ENCODE results near the gene OR2V1. TPM values are rescaled to one million over a fixed set of nuclear protein-coding genes. Genes with fewer than 3 reads are reported as not detected.

The OR2V1 gene
- total RNA-seq, 4 donors from 2014 or later: not detected

DNA sequence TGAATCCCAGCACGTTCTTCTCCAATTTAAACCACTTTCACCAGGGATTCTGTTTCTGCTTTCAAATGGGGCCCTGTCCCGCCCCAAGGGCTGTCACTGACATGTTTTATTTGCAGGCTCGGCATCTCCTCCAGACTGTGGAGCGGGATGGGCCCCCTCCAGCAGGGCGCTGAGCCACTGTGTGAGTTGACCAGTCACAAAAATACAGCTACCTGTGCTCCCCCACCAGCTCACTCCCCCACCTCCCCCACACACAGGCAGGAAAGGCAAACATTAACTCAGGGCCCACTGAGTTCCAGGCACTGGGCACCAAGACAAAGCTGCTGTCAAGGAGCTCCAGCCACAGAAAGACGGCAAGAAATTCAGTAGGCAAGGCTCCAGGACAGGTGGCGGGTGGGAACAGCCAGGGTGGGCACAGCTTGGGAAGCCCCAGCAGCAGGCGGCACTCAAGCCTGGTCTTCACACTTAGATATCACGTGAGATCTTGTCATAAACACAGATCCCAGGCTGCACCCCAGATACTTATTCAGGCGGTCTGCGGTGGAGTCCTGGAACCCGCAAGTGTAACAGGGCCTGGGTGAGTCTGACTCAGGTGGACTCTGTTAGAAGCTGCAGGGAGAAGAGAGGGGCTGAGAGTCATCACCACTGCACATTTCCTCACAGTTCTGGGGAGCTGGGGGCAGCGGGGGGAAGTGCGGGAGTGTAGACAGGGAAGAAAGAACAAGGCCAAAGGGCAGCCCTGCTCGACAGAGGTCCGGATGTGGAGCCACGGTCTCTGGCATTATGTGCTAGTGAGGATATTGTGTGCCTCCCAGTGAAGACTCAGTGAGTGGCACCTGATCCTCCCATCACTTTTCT, 44.7 kb downstream of the OR2V1 start:
- intact Hi-C loops (cut with DNase I; ENCODE audit: low total_unique reads) (no loop called here), in situ Hi-C loops (cut with MboI; ENCODE audit: low sequenced_read_pairs in 4 of 4) (no loop called here)
- no peaks in the 10 kb centered on the region for H3K9me3 ChIP-seq
- TF ChIP-seq POLR2A (IDR thresholded peaks at IDR 0.05): no peak
- TF ChIP-seq, protein P1, sequence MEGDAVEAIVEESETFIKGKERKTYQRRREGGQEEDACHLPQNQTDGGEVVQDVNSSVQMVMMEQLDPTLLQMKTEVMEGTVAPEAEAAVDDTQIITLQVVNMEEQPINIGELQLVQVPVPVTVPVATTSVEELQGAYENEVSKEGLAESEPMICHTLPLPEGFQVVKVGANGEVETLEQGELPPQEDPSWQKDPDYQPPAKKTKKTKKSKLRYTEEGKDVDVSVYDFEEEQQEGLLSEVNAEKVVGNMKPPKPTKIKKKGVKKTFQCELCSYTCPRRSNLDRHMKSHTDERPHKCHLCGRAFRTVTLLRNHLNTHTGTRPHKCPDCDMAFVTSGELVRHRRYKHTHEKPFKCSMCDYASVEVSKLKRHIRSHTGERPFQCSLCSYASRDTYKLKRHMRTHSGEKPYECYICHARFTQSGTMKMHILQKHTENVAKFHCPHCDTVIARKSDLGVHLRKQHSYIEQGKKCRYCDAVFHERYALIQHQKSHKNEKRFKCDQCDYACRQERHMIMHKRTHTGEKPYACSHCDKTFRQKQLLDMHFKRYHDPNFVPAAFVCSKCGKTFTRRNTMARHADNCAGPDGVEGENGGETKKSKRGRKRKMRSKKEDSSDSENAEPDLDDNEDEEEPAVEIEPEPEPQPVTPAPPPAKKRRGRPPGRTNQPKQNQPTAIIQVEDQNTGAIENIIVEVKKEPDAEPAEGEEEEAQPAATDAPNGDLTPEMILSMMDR (IDR thresholded peaks at IDR 0.05 in 4 of 5, conservative IDR thresholded peaks at IDR 0.05 in 1 of 5): no peak
- no peak overlapping the region for H3K4me3 ChIP-seq
- H3K27me3 ChIP-seq: no peaks in the 10 kb centered on the region
- H3K4me1 ChIP-seq: no peaks in the 10 kb centered on the region
- no peaks in the 10 kb centered on the region for H3K36me3 ChIP-seq
- DNase-seq: no peak
- ATAC-seq: no peak
- H3K27ac ChIP-seq: no peak overlapping the region

DNA sequence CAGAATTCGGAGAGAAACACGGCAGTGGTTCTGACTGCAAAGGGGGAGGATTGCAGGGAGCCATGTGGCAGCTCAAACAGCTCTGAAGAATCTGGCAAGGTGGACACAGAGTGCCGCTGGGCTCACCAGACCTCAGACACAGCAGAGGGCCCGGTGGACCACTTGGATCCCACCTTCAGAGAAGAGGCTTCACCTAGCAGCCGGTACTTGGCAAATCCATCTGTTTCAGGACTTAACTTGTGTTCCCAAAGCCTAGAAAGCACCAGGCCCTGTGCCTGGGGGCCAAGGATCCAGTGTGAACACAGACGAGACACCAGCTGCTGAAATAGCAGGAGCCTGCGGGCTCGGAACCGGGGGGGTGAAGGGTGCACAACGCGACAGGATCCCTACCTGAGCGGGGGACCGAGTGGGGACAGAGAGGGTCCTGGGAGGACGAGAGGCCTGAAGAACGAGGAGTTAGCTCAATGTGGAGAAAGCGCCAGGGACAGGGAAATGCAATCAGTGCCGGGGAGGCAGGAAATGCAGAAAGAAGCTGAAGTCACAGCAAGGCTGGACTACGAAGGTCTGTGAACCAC, 46.3 kb downstream of the OR2V1 start:
- DNase-seq (no peak), ATAC-seq (no peak)
- TF ChIP-seq, protein P1 (IDR thresholded peaks at IDR 0.05 in 4 of 5, conservative IDR thresholded peaks at IDR 0.05 in 1 of 5): no peak
- TF ChIP-seq POLR2A (IDR thresholded peaks at IDR 0.05): no peak
- intact Hi-C loops (cut with DNase I; ENCODE audit: low total_unique reads): no loop called here
- Histone ChIP-seq H3K9me3 (no peaks in the 10 kb centered on the region), H3K4me3 (no peak overlapping the region), H3K4me1 (no peaks in the 10 kb centered on the region), H3K27me3 (no peaks in the 10 kb centered on the region), H3K27ac (no peak overlapping the region), H3K36me3 (no peaks in the 10 kb centered on the region)
- in situ Hi-C loops (cut with MboI; ENCODE audit: low sequenced_read_pairs in 4 of 4): no loop called here

DNA sequence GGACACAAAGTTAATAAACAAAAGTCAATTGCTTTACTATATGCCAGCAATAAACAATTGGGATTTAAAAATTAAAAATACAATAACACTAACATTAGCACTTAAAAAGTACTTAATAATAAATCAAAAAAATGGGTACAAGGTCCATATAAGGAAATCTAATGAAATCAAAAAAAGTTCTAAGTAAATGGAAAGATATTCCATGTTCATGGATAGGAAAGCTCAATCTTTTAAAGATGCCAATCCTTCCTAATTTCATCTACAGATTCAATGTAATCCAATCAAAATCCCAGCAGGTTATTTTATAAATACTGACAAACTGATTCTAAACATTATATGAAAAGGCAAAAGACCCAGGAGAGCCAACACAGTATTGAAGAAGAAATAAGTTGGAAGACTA, 49.0 kb downstream of the OR2V1 start:
- DNase-seq (no peak), ATAC-seq (no peak)
- Histone ChIP-seq H3K4me1 (no peaks in the 10 kb centered on the region), H3K4me3 (no peak overlapping the region), H3K36me3 (no peaks in the 10 kb centered on the region), H3K27me3 (peaks cover 0 to 6% (median 0%) of the 10 kb centered on the region in 3 donors), H3K27ac (no peak overlapping the region), H3K9me3 (no peaks in the 10 kb centered on the region)
- in situ Hi-C loops (cut with MboI; ENCODE audit: low sequenced_read_pairs in 4 of 4) (no loop called here), intact Hi-C loops (cut with DNase I; ENCODE audit: low total_unique reads) (no loop called here)
- TF ChIP-seq, protein P1 (IDR thresholded peaks at IDR 0.05 in 4 of 5, conservative IDR thresholded peaks at IDR 0.05 in 1 of 5): no peak
- TF ChIP-seq POLR2A (IDR thresholded peaks at IDR 0.05): no peak

DNA sequence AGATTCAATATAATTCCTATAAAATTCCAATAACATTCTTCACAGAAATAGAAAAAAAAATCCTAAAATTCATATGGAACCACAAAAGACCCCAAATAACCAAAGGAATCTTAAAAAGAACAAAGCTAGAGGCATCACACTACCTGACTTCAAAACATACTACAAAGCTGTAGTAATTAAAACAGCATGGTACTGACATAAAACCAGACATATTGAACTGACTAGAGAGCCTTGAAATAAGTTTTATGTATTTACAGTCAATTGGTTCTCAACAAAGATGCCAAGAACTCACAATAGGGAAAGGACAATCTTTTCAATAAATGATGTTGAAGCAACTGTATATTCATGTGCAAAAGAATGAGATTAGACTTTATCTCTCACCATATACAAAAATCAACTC, 54.0 kb downstream of the OR2V1 start:
- no peak for DNase-seq
- no peak for TF ChIP-seq POLR2A (IDR thresholded peaks at IDR 0.05)
- Histone ChIP-seq H3K27ac (no peak overlapping the region), H3K4me1 (no peaks in the 10 kb centered on the region), H3K36me3 (no peaks in the 10 kb centered on the region), H3K9me3 (no peaks in the 10 kb centered on the region), H3K27me3 (peaks cover 0 to 13% (median 0%) of the 10 kb centered on the region in 3 donors), H3K4me3 (no peak overlapping the region)
- intact Hi-C loops (cut with DNase I; ENCODE audit: low total_unique reads) (no loop called here), in situ Hi-C loops (cut with MboI; ENCODE audit: low sequenced_read_pairs in 4 of 4) (no loop called here)
- ATAC-seq: no peak

Other genes with a start within 250 kb of the OR2V1 start
- under 1 TPM in 3 of 4 donors, not detected in 1; 0.20 to 0.59 (median 0.22) TPM for gene BTNL8, start 232.0 kb downstream of the OR2V1 start, total RNA-seq
- gene BTNL3, start 142.3 kb downstream of the OR2V1 start, total RNA-seq: under 1 TPM in 1 of 4 donors, not detected in 3; 0.17 TPM
- 10 to 100 TPM; 14.5 to 28.6 (median 20.1) TPM for gene BTNL9, start 90.9 kb downstream of the OR2V1 start, total RNA-seq
- gene OR2V2, start 16.4 kb upstream of the OR2V1 start, total RNA-seq: not detected
- 10 to 100 TPM; 27.9 to 58.4 (median 47.1) TPM for gene TRIM7, start 74.0 kb upstream of the OR2V1 start, total RNA-seq
- 10 to 100 TPM; 15.6 to 23.5 (median 21.6) TPM for gene TRIM41, start 92.1 kb upstream of the OR2V1 start, total RNA-seq
- gene RACK1, start 112.7 kb upstream of the OR2V1 start, total RNA-seq: 1,000 to 10,000 TPM; 1,697 to 2,187 (median 1,957) TPM
- gene TRIM52, start 130.0 kb upstream of the OR2V1 start, total RNA-seq: 1 to 10 TPM; 1.3 to 4.9 (median 3.4) TPM
- gene OR4F3, start 236.1 kb upstream of the OR2V1 start, total RNA-seq: not detected